Measurements from ENCODE around the gene ZNF646.

ZNF646 gene

DNA sequence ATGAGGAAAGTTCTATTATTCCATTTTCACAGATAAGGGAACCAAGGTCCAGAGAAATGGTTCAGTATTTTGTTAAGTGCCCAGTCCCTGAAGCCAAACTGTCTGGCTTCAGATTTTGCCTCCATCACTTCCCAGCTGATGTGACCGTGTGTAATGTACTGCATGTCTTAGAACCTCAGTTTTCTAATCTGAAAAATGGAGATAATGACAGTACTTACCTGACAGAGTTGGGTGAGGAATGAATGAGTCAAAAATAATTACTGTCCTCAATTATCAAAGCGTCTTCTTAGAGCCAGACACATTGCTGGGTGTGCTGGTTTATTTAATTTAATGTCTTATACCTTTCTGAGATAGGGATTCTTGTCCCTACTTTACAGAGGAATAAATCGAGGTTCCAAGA is 6.9 kb upstream of the ZNF646 start:
- no peak for DNase-seq

DNA sequence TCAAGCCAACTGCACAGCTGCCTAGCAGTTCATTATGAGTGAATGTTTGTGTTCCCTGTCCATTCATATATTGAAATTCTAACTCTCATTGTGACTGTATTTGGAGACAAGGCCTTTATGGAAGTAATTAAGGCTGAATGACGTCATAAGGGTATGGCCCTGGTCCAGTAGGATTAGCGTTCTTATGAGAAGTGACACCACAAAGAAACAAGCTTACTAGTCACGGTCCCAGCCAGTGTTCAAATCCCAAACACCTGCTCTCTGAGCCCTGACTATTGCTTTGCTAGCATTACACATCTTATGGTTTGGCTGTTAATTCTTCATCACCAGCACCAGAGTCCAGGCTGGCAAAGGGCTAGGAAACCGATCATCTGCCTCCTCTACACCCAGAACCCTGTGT is 2.4 kb upstream of the ZNF646 start:
- no peak for DNase-seq

DNA sequence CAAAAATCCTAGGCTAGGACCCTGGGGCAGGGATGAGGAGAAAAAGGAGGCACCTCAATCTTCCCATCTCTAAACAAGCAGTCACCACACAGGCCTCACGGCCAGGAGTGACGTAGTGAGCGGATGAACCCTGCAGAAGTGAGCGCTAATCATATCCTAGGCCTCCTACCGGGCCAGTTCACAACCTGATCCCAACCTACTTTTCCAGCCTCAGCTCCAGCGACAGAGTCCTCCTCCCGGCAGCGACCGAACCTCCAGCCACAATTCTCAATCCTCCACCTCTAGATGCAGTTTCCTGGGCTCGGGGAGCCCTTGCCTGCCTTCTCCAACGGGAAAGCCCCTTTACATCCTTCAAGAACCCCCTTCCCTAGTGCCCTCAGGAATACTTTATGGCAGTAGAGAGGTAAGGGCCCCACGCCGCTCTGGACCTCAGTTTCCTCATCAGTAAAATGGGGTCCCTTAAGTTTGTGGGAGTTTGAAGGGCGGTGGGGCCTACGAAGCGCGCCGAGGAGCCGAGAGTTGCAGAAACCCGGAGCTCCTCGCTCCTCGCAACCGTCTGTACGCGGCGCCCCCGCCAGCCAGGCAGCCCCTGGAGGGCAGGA is 1.6 kb upstream of the ZNF646 start:
- DNase-seq, result no peak

DNA sequence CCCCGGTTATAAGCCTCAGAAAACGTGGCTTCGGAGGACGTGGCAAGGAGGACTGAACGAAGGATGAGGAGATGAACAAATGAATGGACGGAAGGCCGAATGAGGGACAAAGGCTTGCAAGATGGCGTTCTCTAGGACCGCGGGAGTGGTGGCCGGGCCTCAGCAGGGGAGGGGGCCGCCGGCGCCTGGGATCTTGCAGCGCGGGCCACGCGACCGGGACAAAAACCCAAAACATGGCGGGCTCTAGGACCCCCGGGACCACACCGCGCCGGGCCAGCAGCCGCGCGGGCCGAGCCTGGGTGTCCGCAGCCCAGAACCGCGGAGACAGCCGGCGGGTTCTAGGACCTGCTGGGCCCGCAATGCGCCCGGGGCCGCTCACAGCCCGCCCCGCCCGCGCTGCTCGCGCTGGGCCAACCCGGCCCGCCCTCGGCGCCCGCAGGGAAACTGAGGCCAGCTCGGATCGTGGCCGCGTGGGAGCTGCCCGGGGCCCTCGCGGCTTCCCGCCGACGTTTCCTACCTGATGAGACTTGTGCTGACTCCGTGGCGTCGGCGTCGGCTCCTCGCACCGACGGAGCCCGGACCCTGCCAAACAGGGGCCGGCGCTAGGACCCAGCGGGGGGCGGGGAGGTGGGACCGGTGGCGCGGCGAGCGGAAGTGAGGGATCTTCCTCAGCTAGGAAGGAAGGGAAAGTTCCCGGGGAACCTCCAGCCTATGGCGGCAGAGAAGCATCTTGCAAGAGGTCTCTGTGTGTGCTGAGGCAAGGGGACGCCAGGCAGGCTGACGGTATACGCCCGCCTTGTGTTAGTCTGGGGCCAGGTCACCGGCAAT is 866 bp upstream of the ZNF646 start:
- peak; percentile 83 for DNase-seq

GRCh38 chr16:31074814-31075183 is 577 bp downstream of the ZNF646 start:
- no peak for DNase-seq

GRCh38 chr16:31076319-31076718 is 2.1 kb downstream of the ZNF646 start:
- no peak for DNase-seq

GRCh38 chr16:31077024-31077423 is 2.8 kb downstream of the ZNF646 start:
- DNase-seq, result no peak

- DNase-seq, result no peak
Measured at GRCh38 chr16:31077592-31078396, 3.6 kb downstream of the ZNF646 start.

DNA sequence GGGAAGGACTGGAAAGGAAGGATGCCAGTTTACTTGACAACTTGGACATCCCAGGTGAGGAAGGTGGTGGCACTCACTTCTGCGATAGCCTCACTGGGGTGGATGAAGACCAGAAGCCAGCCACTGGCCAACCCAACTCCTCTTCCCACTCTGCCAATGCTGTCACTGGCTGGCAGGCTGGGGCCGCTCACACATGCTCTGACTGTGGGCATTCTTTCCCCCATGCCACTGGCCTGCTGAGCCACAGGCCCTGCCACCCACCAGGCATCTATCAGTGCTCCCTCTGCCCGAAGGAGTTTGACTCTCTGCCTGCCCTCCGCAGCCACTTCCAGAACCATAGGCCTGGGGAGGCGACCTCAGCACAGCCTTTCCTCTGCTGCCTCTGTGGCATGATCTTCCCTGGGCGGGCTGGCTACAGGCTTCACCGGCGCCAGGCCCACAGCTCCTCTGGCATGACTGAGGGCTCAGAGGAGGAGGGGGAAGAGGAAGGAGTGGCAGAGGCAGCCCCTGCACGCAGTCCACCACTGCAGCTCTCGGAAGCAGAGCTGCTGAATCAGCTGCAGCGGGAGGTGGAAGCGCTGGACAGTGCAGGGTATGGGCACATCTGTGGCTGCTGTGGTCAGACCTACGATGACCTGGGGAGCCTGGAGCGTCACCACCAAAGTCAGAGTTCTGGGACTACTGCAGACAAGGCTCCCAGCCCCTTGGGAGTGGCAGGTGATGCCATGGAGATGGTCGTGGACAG is 4.5 kb downstream of the ZNF646 start:
- DNase-seq, result no peak

GRCh38 chr16:31079342-31079944 is 5.2 kb downstream of the ZNF646 start:
- no peak for DNase-seq

- DNase-seq, result no peak
Measured at GRCh38 chr16:31080035-31080629, 5.9 kb downstream of the ZNF646 start.

GRCh38 chr16:31080756-31081419 is 6.7 kb downstream of the ZNF646 start:
- no peak for DNase-seq

DNA sequence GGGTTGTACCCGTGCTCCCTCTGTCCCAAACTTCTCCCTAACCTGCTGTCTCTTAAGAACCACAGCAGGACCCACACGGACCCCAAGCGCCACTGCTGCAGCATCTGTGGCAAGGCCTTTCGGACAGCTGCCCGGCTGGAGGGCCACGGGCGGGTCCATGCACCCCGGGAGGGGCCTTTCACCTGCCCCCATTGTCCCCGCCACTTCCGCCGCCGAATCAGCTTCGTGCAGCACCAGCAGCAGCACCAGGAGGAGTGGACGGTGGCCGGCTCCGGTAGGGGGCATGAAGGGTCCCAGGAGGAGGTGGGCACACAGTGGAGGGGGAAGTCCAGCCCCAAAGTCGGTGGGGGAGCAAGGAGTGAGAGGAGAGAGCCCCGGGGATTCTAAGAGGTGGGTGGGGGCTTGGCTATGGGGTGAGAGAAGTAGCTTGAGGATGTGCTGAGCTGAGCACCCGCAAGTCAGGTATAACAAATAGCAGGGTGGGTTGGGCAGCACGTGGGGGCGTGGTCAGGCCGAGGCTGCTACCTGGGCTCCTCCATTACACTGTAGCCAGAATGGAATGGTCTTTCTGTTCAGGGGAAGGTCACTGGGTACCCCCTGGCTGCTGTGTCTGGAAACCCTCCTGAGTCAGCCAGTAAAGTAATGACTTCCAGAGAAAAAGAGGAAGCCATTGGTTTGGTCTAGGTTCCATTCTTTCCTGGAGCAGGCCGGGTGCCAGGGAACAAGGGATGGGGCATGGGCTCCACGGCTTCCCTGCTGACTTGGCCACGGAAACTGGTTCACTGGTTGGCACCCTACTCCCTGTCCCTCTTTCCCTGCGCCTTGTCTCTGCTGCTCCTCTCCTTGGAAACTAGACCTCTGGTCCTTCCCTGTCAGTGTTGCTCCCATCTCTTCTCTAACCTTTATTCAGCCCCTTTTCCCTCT is 7.5 kb downstream of the ZNF646 start:
- DNase-seq, result no peak

DNA sequence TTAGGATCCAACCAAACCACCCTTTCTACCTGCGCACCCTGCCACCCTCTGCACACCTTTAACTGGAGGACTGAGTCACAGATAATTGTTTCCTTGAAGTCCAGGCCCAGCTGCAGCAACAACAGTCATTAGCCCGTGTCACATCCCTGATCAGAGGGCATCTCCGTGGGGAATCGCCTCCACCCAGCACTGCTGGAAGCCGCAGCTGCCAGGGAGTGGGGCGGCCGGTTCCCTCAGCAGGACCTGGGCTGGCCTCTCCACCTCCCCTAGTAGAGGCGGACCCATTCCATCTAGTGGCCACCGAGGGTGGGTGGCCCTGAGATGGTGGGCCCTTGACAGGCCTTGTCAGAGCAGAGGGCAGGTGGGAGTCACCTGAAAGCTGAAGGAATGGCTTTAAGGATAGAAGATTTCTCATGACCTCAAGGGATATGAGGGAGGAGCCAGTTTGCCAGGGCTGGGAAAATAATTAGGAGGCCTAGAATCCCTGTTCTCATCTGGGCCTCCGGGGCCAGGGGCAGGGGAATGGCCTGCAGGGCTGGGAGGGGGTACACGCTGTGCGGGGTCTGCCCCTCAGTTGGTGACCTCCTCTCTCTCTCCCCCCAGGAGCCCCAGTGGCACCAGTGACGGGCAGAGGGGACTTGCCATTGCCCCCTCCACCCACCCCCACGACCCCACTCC is 8.3 kb downstream of the ZNF646 start:
- no peak for DNase-seq

GRCh38 chr16:31083081-31083480 is 8.9 kb downstream of the ZNF646 start:
- DNase-seq, result no peak

DNA sequence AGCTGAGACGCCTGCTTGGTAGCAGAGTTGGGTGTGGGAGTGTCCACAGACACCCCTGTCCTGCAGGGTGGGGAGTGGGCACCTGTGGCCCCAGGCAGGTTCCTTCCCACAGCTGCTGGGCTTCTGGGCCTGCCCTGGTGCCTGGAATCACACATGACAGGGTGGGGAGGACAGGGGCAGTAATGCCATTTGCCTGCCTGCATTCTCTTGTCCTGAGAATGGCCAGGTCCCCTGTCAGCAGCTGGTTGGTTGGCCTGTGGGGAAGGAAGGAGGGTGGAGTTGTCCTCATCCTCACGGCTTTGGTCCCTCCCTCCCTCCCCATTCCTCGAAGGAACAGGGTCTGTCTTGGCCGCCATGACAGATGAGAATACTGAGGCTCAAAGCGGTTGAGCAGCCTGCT is 9.3 kb downstream of the ZNF646 start:
- DNase-seq, result no peak

- no peak for DNase-seq
Measured at GRCh38 chr16:31083981-31084380, 9.8 kb downstream of the ZNF646 start.

DNA sequence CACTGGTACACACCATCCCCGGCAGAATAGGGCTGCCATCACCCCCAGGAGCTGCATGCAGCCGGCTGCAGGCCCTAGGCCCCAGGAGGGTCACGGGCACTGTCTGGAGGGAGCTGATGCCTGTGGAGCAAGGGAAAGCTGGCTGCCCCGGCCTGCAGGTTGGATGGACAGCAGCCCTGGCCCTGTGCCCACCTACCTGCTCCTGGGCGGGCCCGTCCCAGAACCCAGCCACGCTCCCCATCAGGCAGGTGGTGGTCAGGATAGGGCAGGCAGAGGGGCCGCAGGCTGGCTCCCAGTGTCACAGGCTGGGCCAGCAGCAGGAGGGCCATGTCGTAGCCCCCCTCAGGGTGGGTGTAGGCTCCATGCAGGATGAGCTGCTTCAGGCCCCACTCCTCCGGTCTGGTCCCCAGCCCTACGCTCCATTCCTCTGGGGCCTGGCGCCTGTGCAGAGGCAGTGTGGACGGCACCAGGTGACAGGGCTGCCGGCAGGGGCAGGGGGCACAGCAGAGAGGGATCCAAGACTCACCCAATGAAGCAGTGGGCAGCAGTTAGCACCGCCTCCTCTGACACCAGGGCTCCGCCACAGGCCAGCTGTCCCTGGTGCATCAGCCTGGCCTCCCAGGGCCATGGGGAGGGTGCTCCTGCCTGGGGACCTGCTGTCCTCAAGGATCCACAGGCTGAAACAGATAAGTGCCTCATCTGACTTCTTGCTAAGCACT is 10.5 kb downstream of the ZNF646 start:
- no peak for DNase-seq

DNA sequence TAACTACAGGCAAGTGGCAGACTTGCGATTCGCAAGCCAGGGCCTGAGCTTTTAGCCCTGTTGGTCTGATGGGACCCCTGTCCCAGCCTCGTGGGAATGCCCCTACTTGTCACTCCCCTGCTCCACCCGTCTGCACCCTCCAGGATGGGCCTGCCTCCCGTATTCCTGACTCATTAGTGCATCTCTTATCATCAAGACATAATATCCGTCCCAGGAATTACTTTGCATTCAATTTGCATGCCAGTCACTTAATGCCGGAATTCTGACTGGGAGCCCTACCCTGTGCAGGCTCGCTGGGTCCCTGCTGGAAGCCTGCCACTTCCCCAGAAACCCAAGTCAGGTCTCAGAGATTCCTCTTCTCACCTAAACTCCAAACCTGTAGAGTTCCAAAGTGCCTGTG is 11.2 kb downstream of the ZNF646 start:
- DNase-seq, result no peak
